Hepatocyte (in vitro differentiated cells): ENCODE results near the gene ULK2. TPM values are rescaled to one million over a fixed set of nuclear protein-coding genes. Genes with fewer than 3 reads are reported as not detected.
A peak's percentile ranks its signal among the peaks of the same experiment; 100 is the strongest.

Experiments
- DNase-seq: peaks from one replicate; pipeline ENCODE4 v3.0.0-alpha.2; 2016; ENCODE audit warnings: low spot score
- H2AFZ ChIP-seq: fragments of 200-600 bp; sonication (generic); 2 replicates; pipeline ENCODE4 v1.6.0; 2016; ENCODE audit warnings: antibody characterized with exemption, mild to moderate bottlenecking
- H3K27ac ChIP-seq: fragments of 200-600 bp; sonication (generic); 2 replicates; pipeline ENCODE4 v1.5.1; 2016; ENCODE audit warnings: mild to moderate bottlenecking
- H3K27me3 ChIP-seq: fragments of 200-600 bp; sonication (generic); 2 replicates; pipeline ENCODE4 v1.6.1; 2016
- H3K36me3 ChIP-seq: fragments of 200-600 bp; sonication (generic); replicated peaks from 2 replicates; pipeline ENCODE4 v1.5.1; 2016; ENCODE audit warnings: low read depth; ENCODE audit not compliant: insufficient read depth
- H3K4me1 ChIP-seq: fragments of 200-600 bp; sonication (generic); 2 replicates; pipeline ENCODE4 v1.5.1; 2016; ENCODE audit warnings: mild to moderate bottlenecking, moderate library complexity; ENCODE audit not compliant: insufficient read depth
- H3K4me2 ChIP-seq: fragments of 200-600 bp; sonication (generic); 2 replicates; pipeline ENCODE4 v1.6.0; 2016
- H3K4me3 ChIP-seq: fragments of 200-600 bp; sonication (generic); 2 replicates; pipeline ENCODE4 v1.5.1; 2016; ENCODE audit warnings: mild to moderate bottlenecking
- H3K79me2 ChIP-seq: fragments of 200-600 bp; sonication (generic); 2 replicates; pipeline ENCODE4 v1.6.0; 2017; ENCODE audit warnings: mild to moderate bottlenecking
- H3K9me2 ChIP-seq: fragments of 200-600 bp; sonication (generic); replicated peaks from 2 replicates; pipeline ENCODE4 v1.6.0; 2017; ENCODE audit warnings: mild to moderate bottlenecking; ENCODE audit not compliant: insufficient read depth
- H3K9me3 ChIP-seq: fragments of 200-600 bp; sonication (generic); 2 replicates; pipeline ENCODE4 v1.5.1; 2016; ENCODE audit warnings: low read depth, mild to moderate bottlenecking
- H4K20me1 ChIP-seq: fragments of 200-600 bp; sonication (generic); 2 replicates; pipeline ENCODE4 v1.6.0; 2016; ENCODE audit warnings: mild to moderate bottlenecking; ENCODE audit not compliant: insufficient read depth, poor library complexity, severe bottlenecking
- EZH2 ChIP-seq: fragments of 200-600 bp; sonication (generic); IDR thresholded peaks from 2 replicates; pipeline ENCODE4 v1.6.1; 2016; ENCODE audit warnings: antibody characterized with exemption, mild to moderate bottlenecking, borderline replicate concordance
- EZH2phosphoT487 ChIP-seq: fragments of 200-600 bp; sonication (generic); IDR thresholded peaks from one replicate; pipeline ENCODE4 v1.6.1; 2018; ENCODE audit warnings: antibody characterized with exemption, mild to moderate bottlenecking, low read depth, moderate library complexity; ENCODE audit not compliant: unreplicated experiment, severe bottlenecking
- WGBS: methylation state at CpG from one replicate; pipeline ENCODE4 v1.1.6; 2016; ENCODE audit warnings: low lambda C conversion rate; ENCODE audit errors: missing lambda C conversion rate; 5-methylcytosine and 5-hydroxymethylcytosine counted together
- polyA plus RNA-seq: library from polyadenylated mRNA; unstranded; fragments of >200 nt; fragmentation: Nextera tagmentation; extraction: Ambion mirVana; gene quantifications from 2 replicates; pipeline ENCODE4 v1.2.1, GENCODE V29; 2016
- total RNA-seq: library from RNA; depleted of rRNA; stranded (reverse); fragments of >200 nt; gene quantifications from 2 replicates; pipeline ENCODE4 v1.2.3, GENCODE V29; 2014
- TF ChIP-seq, protein P1 (sequence below): fragments of 200-600 bp; sonication (generic); IDR thresholded peaks from 2 replicates; pipeline ENCODE4 v1.5.1; 2016; ENCODE audit warnings: antibody characterized with exemption, mild to moderate bottlenecking; ENCODE audit not compliant: poor library complexity

Gene ULK2
- total and polyA plus RNA-seq, 2 experiments from 2014 or later = 10.6 to 18.0 TPM

DNA sequence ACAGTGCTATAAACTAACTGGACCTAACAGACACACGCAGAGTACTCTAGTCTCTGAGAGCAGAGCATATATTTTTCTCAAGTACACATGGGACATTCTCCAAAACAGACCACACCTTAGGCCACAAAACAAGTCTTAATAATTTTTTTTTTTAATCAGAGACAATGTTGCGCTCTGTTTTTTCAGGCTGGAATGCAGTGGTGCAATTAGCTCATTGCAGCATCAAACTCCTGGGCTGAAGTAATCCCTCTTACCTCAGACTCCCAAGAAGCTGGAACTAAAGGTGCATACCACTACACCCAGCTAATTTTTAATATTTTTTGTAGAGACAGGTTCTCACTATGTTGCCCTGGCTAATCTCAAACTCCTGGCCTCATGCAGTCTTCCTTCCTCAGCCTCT lies 37.7 kb downstream of the ULK2 start:
- Histone ChIP-seq H3K4me1 (no peaks in the 10 kb centered on the region), H2AFZ (no peak overlapping the region), H3K36me3 (no peaks in the 10 kb centered on the region), H3K79me2 (no peaks in the 10 kb centered on the region), H3K4me2 (no peak overlapping the region), H3K4me3 (no peak overlapping the region), H3K27me3 (no peaks in the 10 kb centered on the region), H3K9me2 (no peaks in the 10 kb centered on the region), H4K20me1 (no peaks in the 10 kb centered on the region), H3K9me3 (no peaks in the 10 kb centered on the region), H3K27ac (no peak overlapping the region)
- TF ChIP-seq, protein P1, sequence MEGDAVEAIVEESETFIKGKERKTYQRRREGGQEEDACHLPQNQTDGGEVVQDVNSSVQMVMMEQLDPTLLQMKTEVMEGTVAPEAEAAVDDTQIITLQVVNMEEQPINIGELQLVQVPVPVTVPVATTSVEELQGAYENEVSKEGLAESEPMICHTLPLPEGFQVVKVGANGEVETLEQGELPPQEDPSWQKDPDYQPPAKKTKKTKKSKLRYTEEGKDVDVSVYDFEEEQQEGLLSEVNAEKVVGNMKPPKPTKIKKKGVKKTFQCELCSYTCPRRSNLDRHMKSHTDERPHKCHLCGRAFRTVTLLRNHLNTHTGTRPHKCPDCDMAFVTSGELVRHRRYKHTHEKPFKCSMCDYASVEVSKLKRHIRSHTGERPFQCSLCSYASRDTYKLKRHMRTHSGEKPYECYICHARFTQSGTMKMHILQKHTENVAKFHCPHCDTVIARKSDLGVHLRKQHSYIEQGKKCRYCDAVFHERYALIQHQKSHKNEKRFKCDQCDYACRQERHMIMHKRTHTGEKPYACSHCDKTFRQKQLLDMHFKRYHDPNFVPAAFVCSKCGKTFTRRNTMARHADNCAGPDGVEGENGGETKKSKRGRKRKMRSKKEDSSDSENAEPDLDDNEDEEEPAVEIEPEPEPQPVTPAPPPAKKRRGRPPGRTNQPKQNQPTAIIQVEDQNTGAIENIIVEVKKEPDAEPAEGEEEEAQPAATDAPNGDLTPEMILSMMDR = no peak
- TF ChIP-seq EZH2phosphoT487 (no peak), EZH2 (no peak)
- DNase-seq = no peak
- 96% methylated on average over 2 of the region's 2 CpGs for WGBS

DNA sequence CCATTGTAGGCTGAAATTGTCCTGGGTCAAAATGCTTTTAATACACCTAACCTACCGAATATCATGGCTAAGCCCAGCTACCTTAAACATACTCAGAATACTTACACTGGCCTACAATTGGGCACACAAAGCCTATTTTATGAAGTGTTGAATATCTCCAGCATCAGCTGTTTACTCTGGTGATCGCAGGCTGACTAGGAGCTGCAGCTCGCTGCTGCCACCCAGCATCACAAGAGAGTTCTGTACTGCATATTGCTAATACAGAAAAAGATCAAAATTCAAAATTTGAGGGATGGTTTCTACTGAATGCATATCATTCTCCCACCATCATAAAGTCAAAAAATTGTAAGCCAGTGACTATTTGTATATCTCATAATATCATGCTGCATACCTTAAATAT lies 55.3 kb downstream of the ULK2 start:
- H3K9me3 ChIP-seq = no peaks in the 10 kb centered on the region
- WGBS = 65% methylated on average over 3 of the region's 3 CpGs
- no peaks in the 10 kb centered on the region for H4K20me1 ChIP-seq
- H3K27me3 ChIP-seq = no peaks in the 10 kb centered on the region
- H3K79me2 ChIP-seq = no peaks in the 10 kb centered on the region
- H3K4me1 ChIP-seq = no peaks in the 10 kb centered on the region
- H3K9me2 ChIP-seq = no peaks in the 10 kb centered on the region
- no peak overlapping the region for H2AFZ ChIP-seq
- H3K4me2 ChIP-seq = no peak overlapping the region
- TF ChIP-seq EZH2 = no peak
- TF ChIP-seq, protein P1 = peak; percentile 38
- no peak overlapping the region for H3K27ac ChIP-seq
- DNase-seq = peak; percentile 16
- no peaks in the 10 kb centered on the region for H3K36me3 ChIP-seq
- no peak overlapping the region for H3K4me3 ChIP-seq

DNA sequence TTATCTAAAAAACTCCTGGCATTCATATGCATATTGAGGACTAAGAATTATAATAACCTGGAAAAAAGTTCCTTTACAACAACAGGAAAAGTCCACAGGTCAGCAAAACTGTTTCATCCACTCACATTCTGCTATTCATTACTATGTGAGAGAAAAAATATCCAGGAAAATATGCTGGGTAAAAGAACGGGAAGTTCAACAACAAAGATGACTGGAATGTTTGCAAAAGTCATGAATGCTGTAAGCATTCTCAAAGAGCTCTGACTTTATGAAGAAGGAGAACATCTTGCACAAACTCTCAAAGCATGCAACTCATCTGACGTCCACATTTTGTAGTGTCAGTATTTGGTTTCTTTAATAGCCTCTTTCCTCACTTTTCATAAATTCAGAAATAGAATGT lies 62.7 kb downstream of the ULK2 start:
- Histone ChIP-seq H3K27ac (peak overlapping the region; percentile 36), H3K4me2 (no peak overlapping the region), H3K9me2 (no peaks in the 10 kb centered on the region), H4K20me1 (no peaks in the 10 kb centered on the region), H2AFZ (no peak overlapping the region), H3K27me3 (no peaks in the 10 kb centered on the region), H3K9me3 (no peaks in the 10 kb centered on the region), H3K4me1 (no peaks in the 10 kb centered on the region), H3K4me3 (no peak overlapping the region), H3K36me3 (no peaks in the 10 kb centered on the region), H3K79me2 (no peaks in the 10 kb centered on the region)
- TF ChIP-seq EZH2 = no peak
- TF ChIP-seq, protein P1 = no peak
- 69% methylated on average over 2 of the region's 2 CpGs for WGBS
- DNase-seq = peak; percentile 5

- no peaks in the 10 kb centered on the region for H4K20me1 ChIP-seq
- H2AFZ ChIP-seq = no peak overlapping the region
- no peak for DNase-seq
- 100% methylated on average over 1 of the region's 1 CpG for WGBS
- H3K4me2 ChIP-seq = no peak overlapping the region
- no peak overlapping the region for H3K27ac ChIP-seq
- peaks cover 3% of the 10 kb centered on the region for H3K9me3 ChIP-seq
- TF ChIP-seq, protein P1 = no peak
- TF ChIP-seq EZH2phosphoT487 (no peak), EZH2 (no peak)
- peaks cover 2% of the 10 kb centered on the region for H3K36me3 ChIP-seq
- no peaks in the 10 kb centered on the region for H3K79me2 ChIP-seq
- H3K27me3 ChIP-seq = no peaks in the 10 kb centered on the region
- no peak overlapping the region for H3K4me3 ChIP-seq
- H3K4me1 ChIP-seq = no peaks in the 10 kb centered on the region
- H3K9me2 ChIP-seq = no peaks in the 10 kb centered on the region
Measured at GRCh38 chr17:19800571-19800970, 67.2 kb downstream of the ULK2 start.
